A549 treated with dexamethasone at 1 μM for 4 hours (cell line): ENCODE measurements around the gene CABP1. TPM values are rescaled to one million over a fixed set of nuclear protein-coding genes. Genes with fewer than 3 reads are reported as not detected.

Experiments
- total RNA-seq: library from RNA; stranded (reverse); fragments of 200-300 nt; extraction: Qiagen RNA extraction; gene quantifications from 5 replicates; pipeline ENCODE4 v1.2.3, GENCODE V29; 2022

Gene CABP1
- total RNA-seq, result 0.18 to 0.54 TPM (median 0.28 TPM) in 5 replicates

GRCh38 chr12:120639771-120640721, at the start of gene CABP1:
CABP1 (plus strand) TSS chr12:120640626; CDS start chr12:120640686, 60 bp downstream.

GRCh38 chr12:120686690-120687577, 46.5 kb downstream of the CABP1 start, which contains the start of gene MLEC:
MLEC (plus strand) TSS chr12:120687149; CDS start chr12:120687297, 148 bp downstream.

GRCh38 chr12:120710031-120710804, 69.8 kb downstream of the CABP1 start, which contains the start of gene UNC119B:
UNC119B (plus strand) TSS chr12:120710458; CDS start chr12:120710475, 17 bp downstream.

Other genes starting within 250 kb of the CABP1 start
- gene COX6A1, start 202.5 kb upstream of the CABP1 start, total RNA-seq, result 768 to 832 TPM (median 783 TPM) in 5 replicates
- 66.3 to 85.3 TPM (median 69.9 TPM) in 5 replicates for gene TRIAP1, start 194.2 kb upstream of the CABP1 start, total RNA-seq
- 18.1 to 23.3 TPM (median 21.8 TPM) in 5 replicates for gene GATC, start 194.2 kb upstream of the CABP1 start, total RNA-seq
- gene SRSF9, start 170.9 kb upstream of the CABP1 start, total RNA-seq, result 187 to 211 TPM (median 199 TPM) in 5 replicates
- 602 to 740 TPM (median 629 TPM) in 5 replicates for gene DYNLL1, start 144.5 kb upstream of the CABP1 start, total RNA-seq
- 25.7 to 27.0 TPM (median 26.7 TPM) in 5 replicates for gene COQ5, start 111.5 kb upstream of the CABP1 start, total RNA-seq
- gene RNF10, start 106.3 kb upstream of the CABP1 start, total RNA-seq, result 93.9 to 116 TPM (median 103 TPM) in 5 replicates
- 46.9 to 53.4 TPM (median 48.7 TPM) in 5 replicates for gene POP5, start 59.2 kb upstream of the CABP1 start, total RNA-seq
- gene MLEC, start 46.5 kb downstream of the CABP1 start, total RNA-seq, result 83.7 to 105 TPM (median 91.1 TPM) in 5 replicates
- gene UNC119B, start 69.8 kb downstream of the CABP1 start, total RNA-seq, result 23.4 to 28.0 TPM (median 27.0 TPM) in 5 replicates
- 8.8 to 11.9 TPM (median 9.7 TPM) in 5 replicates for gene ACADS, start 85.2 kb downstream of the CABP1 start, total RNA-seq